Measurements from ENCODE around the gene WSB1.

- TF ChIP-seq CTCF (conservative IDR thresholded peaks at IDR 0.05; ENCODE audit: low read length) = no peak
- no peak for TF ChIP-seq EZH2phosphoT487 (IDR thresholded peaks at IDR 0.05; ENCODE audit: borderline replicate concordance)
Observed at GRCh38 chr17:27288183-27288582, 5.7 kb upstream of the WSB1 start.
